Chondrocyte (in vitro differentiated cells): Measurements from ENCODE around the gene FAM136A. TPM values are rescaled to one million over a fixed set of nuclear protein-coding genes. Genes with fewer than 3 reads are reported as not detected.
A peak's percentile ranks its signal among the peaks of the same experiment; 100 is the strongest.
"Not testable (repeated sequence)": the region's sequence is repeated elsewhere in the genome, so short reads cannot be mapped to it uniquely, and the experiment has no call there.

Experiments
- DNase-seq: peaks from one replicate; pipeline ENCODE4 v3.0.0; 2021; ENCODE audit warnings: mixed read lengths, low spot score
- H3K27ac Mint-ChIP-seq: one replicate; pipeline ENCODE4 v1.8.0; 2021; ENCODE audit warnings: mild to moderate bottlenecking, moderate library complexity, mixed read lengths; ENCODE audit not compliant: unreplicated experiment
- H3K27me3 Mint-ChIP-seq: 2 replicates; pipeline ENCODE4 v1.8.0; 2021; ENCODE audit warnings: low read depth, mixed read lengths
- H3K36me3 Mint-ChIP-seq: 2 replicates; pipeline ENCODE4 v1.8.0; 2021; ENCODE audit warnings: low read depth, mixed read lengths
- H3K4me1 Mint-ChIP-seq: 2 replicates; pipeline ENCODE4 v1.8.0; 2021; ENCODE audit warnings: low read depth, mild to moderate bottlenecking, mixed read lengths
- H3K4me3 Mint-ChIP-seq: one replicate; pipeline ENCODE4 v1.8.0; 2021; ENCODE audit warnings: mild to moderate bottlenecking, moderate library complexity, mixed read lengths; ENCODE audit not compliant: unreplicated experiment
- H3K9me3 Mint-ChIP-seq: 2 replicates; pipeline ENCODE4 v1.8.0; 2021; ENCODE audit warnings: low read depth, mixed read lengths
- CTCF ChIP-seq: fragments of 200-600 bp; sonication (generic); IDR thresholded peaks from 2 replicates; pipeline ENCODE4 v1.5.0; 2021; ENCODE audit warnings: antibody characterized with exemption, mild to moderate bottlenecking, moderate library complexity
- total RNA-seq: library from RNA; stranded (reverse); gene quantifications from 3 replicates; pipeline ENCODE4 v1.2.1, GENCODE V29; 2021

Gene FAM136A
- total RNA-seq, 1 donor from 2014 or later = 29.9 TPM

- Mint-ChIP-seq H3K27me3 (no peaks in the 10 kb centered on the region), H3K36me3 (peaks cover 31% of the 10 kb centered on the region), H3K9me3 (no peaks in the 10 kb centered on the region), H3K4me3 (no peak overlapping the region), H3K27ac (no peak overlapping the region), H3K4me1 (no peaks in the 10 kb centered on the region)
- no peak for TF ChIP-seq CTCF
- DNase-seq = no peak
Measured at GRCh38 chr2:70280242-70280798, 21.5 kb downstream of the FAM136A start.

GRCh38 chr2:70270323-70270722 is 31.5 kb downstream of the FAM136A start:
- Mint-ChIP-seq H3K4me3 (no peak overlapping the region), H3K4me1 (no peaks in the 10 kb centered on the region), H3K27me3 (no peaks in the 10 kb centered on the region), H3K36me3 (peaks cover 26% of the 10 kb centered on the region), H3K9me3 (no peaks in the 10 kb centered on the region), H3K27ac (no peak overlapping the region)
- no peak for DNase-seq
- no peak for TF ChIP-seq CTCF

GRCh38 chr2:70269422-70270302 is 32.2 kb downstream of the FAM136A start:
- not testable (repeated sequence) for H3K4me1 Mint-ChIP-seq, H3K4me3 Mint-ChIP-seq, DNase-seq, H3K27me3 Mint-ChIP-seq, H3K27ac Mint-ChIP-seq, H3K9me3 Mint-ChIP-seq
- H3K36me3 Mint-ChIP-seq = peaks cover 24% of the 10 kb centered on the region

GRCh38 chr2:70266925-70267324 is 34.9 kb downstream of the FAM136A start:
- not testable (repeated sequence) for H3K4me3 Mint-ChIP-seq, H3K4me1 Mint-ChIP-seq, H3K27ac Mint-ChIP-seq, H3K9me3 Mint-ChIP-seq, DNase-seq, H3K27me3 Mint-ChIP-seq
- H3K36me3 Mint-ChIP-seq = peaks cover 24% of the 10 kb centered on the region

- Mint-ChIP-seq H3K4me1 (peaks cover 38% of the 10 kb centered on the region), H3K4me3 (no peak overlapping the region), H3K27ac (peak overlapping the region; percentile 37), H3K9me3 (no peaks in the 10 kb centered on the region), H3K36me3 (peaks cover 15% of the 10 kb centered on the region), H3K27me3 (no peaks in the 10 kb centered on the region)
- DNase-seq = no peak
- no peak for TF ChIP-seq CTCF
Measured at GRCh38 chr2:70261501-70261900, 40.4 kb downstream of the FAM136A start.

GRCh38 chr2:70258532-70258875 is 43.4 kb downstream of the FAM136A start:
- peaks cover 4% of the 10 kb centered on the region for H3K36me3 Mint-ChIP-seq
- no peak for TF ChIP-seq CTCF
- peak overlapping the region; percentile 80 for H3K4me3 Mint-ChIP-seq
- peak overlapping the region; percentile 77 for H3K27ac Mint-ChIP-seq
- H3K9me3 Mint-ChIP-seq = no peaks in the 10 kb centered on the region
- H3K4me1 Mint-ChIP-seq = peaks cover 38% of the 10 kb centered on the region
- no peaks in the 10 kb centered on the region for H3K27me3 Mint-ChIP-seq
- no peak for DNase-seq
